ENCODE measurements around the gene PIK3AP1. TPM values are rescaled to one million over a fixed set of nuclear protein-coding genes. Genes with fewer than 3 reads are reported as not detected.

Gene PIK3AP1
- total RNA-seq, 1 experiment from 2014 or later = 1.7 TPM

DNA sequence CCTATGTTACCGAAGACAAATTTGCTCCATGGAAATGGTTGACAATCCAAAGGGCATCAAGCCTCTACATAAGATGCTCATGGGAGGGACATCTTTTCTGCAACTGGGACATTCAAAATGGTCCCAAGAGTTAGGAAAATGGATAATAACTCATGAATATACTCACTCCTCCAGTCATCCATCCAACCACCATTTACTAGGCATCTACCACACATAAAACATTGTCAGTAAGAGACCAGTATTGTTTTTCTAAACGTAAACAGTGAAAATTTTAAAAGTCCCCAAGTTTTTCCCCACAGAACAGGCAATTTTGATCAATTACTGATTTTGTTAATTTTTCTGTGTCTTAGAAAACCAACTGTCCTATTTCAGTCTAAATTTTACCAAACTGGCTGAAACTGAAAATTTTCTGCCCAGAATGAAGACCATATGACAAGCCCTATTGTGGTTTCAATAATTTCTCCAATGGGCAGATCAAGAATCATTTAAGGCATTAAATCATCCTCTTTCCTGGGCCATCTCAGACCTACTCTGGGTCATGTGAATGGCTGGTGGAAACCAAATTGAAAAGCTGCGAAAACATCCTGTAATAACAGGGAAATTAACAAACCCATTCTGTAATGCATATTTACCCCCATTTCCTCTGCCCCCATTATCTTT, 24.2 kb downstream of the PIK3AP1 start:
- Histone ChIP-seq H4K91ac (ENCODE audit: insufficient read length, low read depth, low read length) (no peak overlapping the region), H3K4ac (ENCODE audit: low read depth, low read length) (no peak overlapping the region), H3K79me2 (ENCODE audit: insufficient read depth, low read length) (no peaks in the 10 kb centered on the region; the same call in 1 of the 2 replicates), H3K27me3 (ENCODE audit: insufficient read depth, low read length) (no peaks in the 10 kb centered on the region), H3K23me2 (ENCODE audit: insufficient read length, low read depth, low read length, poor library complexity, severe bottlenecking) (no peaks in the 10 kb centered on the region), H2BK20ac (ENCODE audit: low read depth, low read length, poor library complexity, severe bottlenecking) (no peak overlapping the region), H4K8ac (replicated peaks; ENCODE audit: insufficient read length, low read depth, low read length) (no peak overlapping the region), H3T11ph (ENCODE audit: low read length) (no peak overlapping the region), H2BK5ac (ENCODE audit: insufficient read length, low read length) (no peak overlapping the region), H3K56ac (ENCODE audit: insufficient read length, low read depth, low read length) (no peak overlapping the region), H3K27ac (ENCODE audit: insufficient read length, low read depth, low read length) (no peak overlapping the region), H3K9me3 (ENCODE audit: control insufficient read depth, low read depth, low read length) (no peaks in the 10 kb centered on the region), H2BK12ac (ENCODE audit: insufficient read length, low read depth, low read length) (no peak overlapping the region), H3K23ac (ENCODE audit: insufficient read length, low read depth, low read length) (no peak overlapping the region), H3K4me1 (ENCODE audit: insufficient read depth, low read length) (peaks cover 4% of the 10 kb centered on the region; the same call in 1 of the 2 replicates), H3K4me2 (ENCODE audit: insufficient read depth, insufficient read length, low read length) (no peak overlapping the region), H3K79me1 (ENCODE audit: insufficient read depth, low read depth, low read length, poor library complexity, severe bottlenecking) (no peaks in the 10 kb centered on the region), H4K20me1 (ENCODE audit: control insufficient read depth, insufficient read depth, insufficient read length) (no peaks in the 10 kb centered on the region), H3K18ac (ENCODE audit: insufficient read length, low read depth, low read length) (no peak overlapping the region), H4K5ac (ENCODE audit: insufficient read length, low read depth, low read length) (no peak overlapping the region), H2BK120ac (ENCODE audit: low read depth, low read length, poor library complexity, severe bottlenecking) (no peak overlapping the region), H3K9ac (ENCODE audit: extremely low read depth, insufficient read length, low read length) (no peak overlapping the region), H2BK15ac (ENCODE audit: low read depth, low read length) (no peak overlapping the region), H2AFZ (ENCODE audit: low read length) (no peak overlapping the region), H3K14ac (ENCODE audit: insufficient read depth, low read length) (no peak overlapping the region), H2AK5ac (ENCODE audit: insufficient read length, low read length) (no peak overlapping the region)
- no peaks in the 10 kb centered on the region for H3K9me3 Mint-ChIP-seq
- H3K4me1 Mint-ChIP-seq = peaks cover 15 to 16% of the 10 kb centered on the region in 2 experiments
- no peaks in the 10 kb centered on the region for H3K27me3 Mint-ChIP-seq (ENCODE audit: low read depth)
- WGBS (ENCODE audit: extremely low coverage, insufficient read length, low lambda C conversion rate) = no CpG with 5 or more reads among the region's 3 CpGs
- no peaks in the 10 kb centered on the region for H3K36me3 Mint-ChIP-seq (ENCODE audit: insufficient read depth in 1 of 3, low read depth in 3 of 3)
- DNase-seq = no peak
- TF ChIP-seq, protein P1, sequence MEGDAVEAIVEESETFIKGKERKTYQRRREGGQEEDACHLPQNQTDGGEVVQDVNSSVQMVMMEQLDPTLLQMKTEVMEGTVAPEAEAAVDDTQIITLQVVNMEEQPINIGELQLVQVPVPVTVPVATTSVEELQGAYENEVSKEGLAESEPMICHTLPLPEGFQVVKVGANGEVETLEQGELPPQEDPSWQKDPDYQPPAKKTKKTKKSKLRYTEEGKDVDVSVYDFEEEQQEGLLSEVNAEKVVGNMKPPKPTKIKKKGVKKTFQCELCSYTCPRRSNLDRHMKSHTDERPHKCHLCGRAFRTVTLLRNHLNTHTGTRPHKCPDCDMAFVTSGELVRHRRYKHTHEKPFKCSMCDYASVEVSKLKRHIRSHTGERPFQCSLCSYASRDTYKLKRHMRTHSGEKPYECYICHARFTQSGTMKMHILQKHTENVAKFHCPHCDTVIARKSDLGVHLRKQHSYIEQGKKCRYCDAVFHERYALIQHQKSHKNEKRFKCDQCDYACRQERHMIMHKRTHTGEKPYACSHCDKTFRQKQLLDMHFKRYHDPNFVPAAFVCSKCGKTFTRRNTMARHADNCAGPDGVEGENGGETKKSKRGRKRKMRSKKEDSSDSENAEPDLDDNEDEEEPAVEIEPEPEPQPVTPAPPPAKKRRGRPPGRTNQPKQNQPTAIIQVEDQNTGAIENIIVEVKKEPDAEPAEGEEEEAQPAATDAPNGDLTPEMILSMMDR (conservative IDR thresholded peaks at IDR 0.05) = no peak
- no peak overlapping the region for H3K27ac Mint-ChIP-seq
- H3K4me3 Mint-ChIP-seq = no peak overlapping the region

All from H9 (cell line).